GM19468 (cell line): ENCODE data around the gene PCDHA12.
"Not testable (repeated sequence)": the region's sequence is repeated elsewhere in the genome, so short reads cannot be mapped to it uniquely, and the experiment has no call there.

Experiments
- ATAC-seq: cut with Tn5 transposase; IDR thresholded peaks from one replicate; pipeline ENCODE4 v1.9.1; 2021; ENCODE audit warnings: mild to moderate bottlenecking, moderate library complexity, moderate number of reproducible peaks; ENCODE audit not compliant: unreplicated experiment; ENCODE audit errors: extremely low read depth

PCDHA12 gene

GRCh38 chr5:140875085-140876065, at the start of gene PCDHA12:
Gene PCDHA12 (plus strand): TSS chr5:140875308. CDS start chr5:140875473, 165 bp downstream.
- ATAC-seq = no peak

GRCh38 chr5:140827704-140828361, 47.3 kb upstream of the PCDHA12 start, which contains the start of gene PCDHA6:
Gene PCDHA6 (plus strand): TSS chr5:140827960. CDS start chr5:140828092, 132 bp downstream.
- no peak for ATAC-seq

- no peak for ATAC-seq
These were observed 46.8 kb upstream of the PCDHA12 start for GRCh38 chr5:140828362-140828737.

GRCh38 chr5:140829511-140830501, 45.3 kb upstream of the PCDHA12 start:
- ATAC-seq = not testable (repeated sequence)

GRCh38 chr5:140833993-140834392, 41.1 kb upstream of the PCDHA12 start, which contains the start of gene PCDHA7:
Gene PCDHA7 (plus strand): TSS chr5:140834269. CDS start chr5:140834384, 115 bp downstream.
- ATAC-seq = no peak

GRCh38 chr5:140834439-140835008, 40.6 kb upstream of the PCDHA12 start:
- not testable (repeated sequence) for ATAC-seq

- no peak for ATAC-seq
These were observed 39.2 kb upstream of the PCDHA12 start for GRCh38 chr5:140835622-140836510.

- no peak for ATAC-seq
These were observed 33.8 kb upstream of the PCDHA12 start, which contains the start of gene PCDHA8 for GRCh38 chr5:140840978-140841962. Gene PCDHA8 (plus strand): TSS chr5:140841187. CDS start chr5:140841322, 135 bp downstream.

- no peak for ATAC-seq
These were observed 32.0 kb upstream of the PCDHA12 start for GRCh38 chr5:140842798-140843733.

GRCh38 chr5:140848139-140849102, 26.7 kb upstream of the PCDHA12 start, which contains the start of gene PCDHA9:
Gene PCDHA9 (plus strand): TSS chr5:140848382. CDS start chr5:140848496, 114 bp downstream.
- ATAC-seq = not testable (repeated sequence)

GRCh38 chr5:140849831-140850634, 25.1 kb upstream of the PCDHA12 start:
- ATAC-seq = not testable (repeated sequence)

- ATAC-seq = no peak
These were observed 19.1 kb upstream of the PCDHA12 start, which contains the start of gene PCDHA10 for GRCh38 chr5:140855772-140856674. Gene PCDHA10 (plus strand): TSS chr5:140855897. CDS start chr5:140856049, 152 bp downstream.
